Measurements from ENCODE around the gene GLYATL3. TPM values are rescaled to one million over a fixed set of nuclear protein-coding genes. Genes with fewer than 3 reads are reported as not detected.
A peak's percentile ranks its signal among the peaks of the same experiment; 100 is the strongest.

The GLYATL3 gene
- not detected in 2 replicates for total RNA-seq (2013; cell fraction: nucleolus; rRNA removed)
- total RNA-seq (2014; rRNA removed): not detected in 2 replicates
- total RNA-seq (2014; rRNA removed; fragmentation: Illumina TruSeq; extraction: Trizol): not detected in 2 replicates
- not detected in 2 replicates for total RNA-seq (2021)
- not detected for polyA plus RNA-seq (2011; ENCODE audit: low read depth)
- not detected in 2 replicates for polyA plus RNA-seq (2011; rRNA removed)
- polyA plus RNA-seq (2011; cell fraction: cytosol; rRNA removed): not detected in 2 replicates
- polyA plus RNA-seq (2011; cell fraction: nucleus; rRNA removed): not detected in 2 replicates
- not detected in 2 replicates for polyA plus RNA-seq (2012)
- not detected in 2 replicates for polyA plus RNA-seq (2014; fragmentation: Illumina TruSeq; extraction: Trizol)
- not detected for polyA plus RNA-seq (2014; fragmentation: Nextera tagmentation; extraction: Ambion mirVana)
- polyA plus RNA-seq (2014; rRNA removed): not detected in 2 replicates
- not detected for polyA plus RNA-seq (2016; fragmentation: Nextera tagmentation; extraction: Ambion mirVana)
- polyA minus RNA-seq (2011; rRNA and poly(A)+ RNA removed): not detected in 2 replicates
- polyA minus RNA-seq (2011; cell fraction: cytosol; rRNA and poly(A)+ RNA removed): not detected in 2 replicates
- not detected in 2 replicates for polyA minus RNA-seq (2011; cell fraction: nucleus; rRNA and poly(A)+ RNA removed)
- percentile 22 among the genes with signal in this experiment for Bru-seq, nascent RNA
- BruChase-seq, experiment 1, labeled RNA remaining after a 6-hour chase: percentile 29 among the genes with signal in this experiment
- BruChase-seq, experiment 2, labeled RNA remaining after a 2-hour chase: percentile 33 among the genes with signal in this experiment
- long read RNA-seq, experiment 1: 0 reads
- long read RNA-seq, experiment 2: 0 reads

- DNase-seq (ENCODE audit: low read depth, low spot score) (no peak), ATAC-seq (no peak), FAIRE-seq (no peak)
- WGBS (ENCODE audit: insufficient coverage, insufficient replicate concordance, low lambda C conversion rate, missing lambda C conversion rate): 52% methylated on average over 2 of the region's 2 CpGs
- Histone ChIP-seq H3K79me2 (ENCODE audit: control insufficient read depth, insufficient read depth, low read length) (no peaks in the 10 kb centered on the region), H3K27me3 (replicated peaks in 1 of 2; ENCODE audit: control insufficient read depth in 2 of 2, insufficient read depth in 2 of 2, low read length in 1 of 2) (no peaks in the 10 kb centered on the region), H3K4me3 (no peak within 1 kb of the TSS), H3K4me2 (ENCODE audit: control insufficient read depth, insufficient read depth) (no peak within 1 kb of the TSS), H3K27ac (ENCODE audit: control insufficient read depth, insufficient read depth) (no peak within 1 kb of the TSS), H3K36me3 (ENCODE audit: control insufficient read depth in 2 of 2, insufficient read depth in 2 of 2, low read length in 1 of 2) (no peaks in the 10 kb centered on the region), H3K9me3 (replicated peaks; ENCODE audit: control insufficient read depth, insufficient read depth, low read length) (no peaks in the 10 kb centered on the region), H3K9ac (ENCODE audit: control insufficient read depth, insufficient read depth, low read length) (no peak within 1 kb of the TSS), H3K4me1 (ENCODE audit: control insufficient read depth, insufficient read depth, low read length) (no peaks in the 10 kb centered on the region), H4K20me1 (ENCODE audit: control insufficient read depth, insufficient read depth) (no peaks in the 10 kb centered on the region), H2AFZ (ENCODE audit: control insufficient read depth, low read depth, low read length) (no peak within 1 kb of the TSS)
- POLR2A ChIA-PET: no interaction called here
- in situ Hi-C loops (cut with MboI): no loop called here
- no peak for TF ChIP-seq JUND (IDR thresholded peaks at IDR 0.05; ENCODE audit: low read depth, low read length)
- TF ChIP-seq ZNF687 (IDR thresholded peaks at IDR 0.05): no peak
- TF ChIP-seq RUNX3 (IDR thresholded peaks at IDR 0.05; ENCODE audit: low read length): no peak
- TF ChIP-seq ZNF274 (IDR thresholded peaks at IDR 0.05; ENCODE audit: insufficient read depth, insufficient read length): no peak
- no peak for TF ChIP-seq MLLT1 (IDR thresholded peaks at IDR 0.05)
- intact Hi-C loops (cut with micrococcal nuclease; ENCODE audit: unreplicated experiment): no loop called here
- no TSS peak for BruUV-seq (replicated peaks)
- SMC1A ChIA-PET (ENCODE audit: uncharacterized antibody, unreplicated experiment): no interaction called here
- RAD21 ChIA-PET (ENCODE audit: unreplicated experiment): no interaction called here
- CTCF ChIA-PET: no interaction called here
Observed at GRCh38 chr6:49499623-49500022, at the start of gene GLYATL3. TSS of gene GLYATL3 (plus strand) at chr6:49499923. CDS start at chr6:49511991, 12,068 bp downstream.
